Measurements from ENCODE around the gene SERPINI1. TPM values are rescaled to one million over a fixed set of nuclear protein-coding genes. Genes with fewer than 3 reads are reported as not detected.

SERPINI1 gene
- total and polyA plus RNA-seq, 5 experiments from 2014 or later, result 4.1 to 16.0 (median 4.7) TPM

GRCh38 chr3:167773584-167773983 is 38.1 kb downstream of the SERPINI1 start:
- H3K27me3 Mint-ChIP-seq, result peaks cover 0 to 1% (median 0%) of the 10 kb centered on the region in 5 donors
- H3K4me1 Mint-ChIP-seq, result peaks cover 0 to 17% (median 7%) of the 10 kb centered on the region in 4 donors
- H3K4me3 Mint-ChIP-seq, result no peak overlapping the region
- ATAC-seq (no peak), DNase-seq (no peak)
- peaks cover 0 to 17% (median 7%) of the 10 kb centered on the region in 9 donors for H3K9me3 Mint-ChIP-seq
- peak overlapping the region in 1 of 10 donors; percentile 14 for H3K27ac Mint-ChIP-seq
- POLR2A ChIA-PET, result no interaction called here
- peaks cover 0 to 7% (median 5%) of the 10 kb centered on the region in 3 donors for H3K36me3 Mint-ChIP-seq

- Mint-ChIP-seq H3K36me3 (peaks cover 0 to 7% (median 5%) of the 10 kb centered on the region in 3 donors), H3K4me1 (peaks cover 0 to 17% (median 7%) of the 10 kb centered on the region in 4 donors), H3K27me3 (peaks cover 0 to 1% (median 0%) of the 10 kb centered on the region in 5 donors), H3K27ac (no peak overlapping the region), H3K9me3 (peaks cover 0 to 18% (median 8%) of the 10 kb centered on the region in 9 donors), H3K4me3 (no peak overlapping the region)
- ATAC-seq (no peak), DNase-seq (no peak)
- POLR2A ChIA-PET, result interaction anchor here (0.7 kb wide), 1 partner anchor 14 kb away, joined by 3 read pairs; no protein-coding TSS in a partner anchor
Observed at GRCh38 chr3:167776066-167776685, 40.7 kb downstream of the SERPINI1 start.

- ATAC-seq (no peak), DNase-seq (no peak)
- Mint-ChIP-seq H3K4me3 (no peak overlapping the region), H3K9me3 (peaks cover 0 to 18% (median 8%) of the 10 kb centered on the region in 9 donors), H3K4me1 (peaks cover 0 to 17% (median 7%) of the 10 kb centered on the region in 4 donors), H3K36me3 (peaks cover 0 to 7% (median 6%) of the 10 kb centered on the region in 3 donors), H3K27me3 (no peaks in the 10 kb centered on the region), H3K27ac (no peak overlapping the region)
- POLR2A ChIA-PET, result no interaction called here
Observed at GRCh38 chr3:167777356-167777755, 41.8 kb downstream of the SERPINI1 start.

GRCh38 chr3:167780214-167780883 is 44.8 kb downstream of the SERPINI1 start:
- H3K27ac Mint-ChIP-seq, result no peak overlapping the region
- ATAC-seq (no peak), DNase-seq (no peak)
- no peaks in the 10 kb centered on the region for H3K4me1 Mint-ChIP-seq
- POLR2A ChIA-PET, result no interaction called here
- H3K36me3 Mint-ChIP-seq, result peaks cover 0 to 14% (median 7%) of the 10 kb centered on the region in 3 donors
- H3K27me3 Mint-ChIP-seq, result peaks cover 0 to 4% (median 0%) of the 10 kb centered on the region in 5 donors
- H3K9me3 Mint-ChIP-seq, result peaks cover 0 to 18% (median 8%) of the 10 kb centered on the region in 9 donors
- no peak overlapping the region for H3K4me3 Mint-ChIP-seq

- ATAC-seq, result no peak
- Mint-ChIP-seq H3K27me3 (peaks cover 0 to 4% (median 0%) of the 10 kb centered on the region in 5 donors), H3K4me3 (no peak overlapping the region), H3K9me3 (peaks cover 0 to 4% (median 0%) of the 10 kb centered on the region in 9 donors), H3K27ac (no peak overlapping the region), H3K36me3 (peaks cover 0 to 9% (median 0%) of the 10 kb centered on the region in 3 donors), H3K4me1 (no peaks in the 10 kb centered on the region)
- DNase-seq, result no peak
- POLR2A ChIA-PET, result no interaction called here
Observed at GRCh38 chr3:167783781-167784180, 48.3 kb downstream of the SERPINI1 start.

GRCh38 chr3:167785790-167786189 is 50.3 kb downstream of the SERPINI1 start:
- H3K27me3 Mint-ChIP-seq, result peaks cover 0 to 4% (median 0%) of the 10 kb centered on the region in 5 donors
- POLR2A ChIA-PET, result no interaction called here

GRCh38 chr3:167787440-167787839 is 51.9 kb downstream of the SERPINI1 start:
- DNase-seq (no peak), ATAC-seq (no peak)
- H3K4me3 Mint-ChIP-seq, result no peak overlapping the region
- no peak overlapping the region for H3K27ac Mint-ChIP-seq
- no peaks in the 10 kb centered on the region for H3K9me3 Mint-ChIP-seq
- H3K27me3 Mint-ChIP-seq, result peaks cover 0 to 3% (median 0%) of the 10 kb centered on the region in 5 donors
- no peaks in the 10 kb centered on the region for H3K4me1 Mint-ChIP-seq
- POLR2A ChIA-PET, result no interaction called here
- H3K36me3 Mint-ChIP-seq, result peaks cover 0 to 7% (median 0%) of the 10 kb centered on the region in 3 donors

More at GRCh38 chr3:167785790-167786189, 50.3 kb downstream of the SERPINI1 start:
- ATAC-seq, result no peak
- Mint-ChIP-seq H3K36me3 (peaks cover 0 to 9% (median 0%) of the 10 kb centered on the region in 3 donors), H3K4me1 (no peaks in the 10 kb centered on the region), H3K9me3 (no peaks in the 10 kb centered on the region), H3K4me3 (no peak overlapping the region), H3K27ac (no peak overlapping the region)
- no peak for DNase-seq

- H3K27ac Mint-ChIP-seq, result no peak overlapping the region
Observed at GRCh38 chr3:167798443-167798842, 62.9 kb downstream of the SERPINI1 start.

GRCh38 chr3:167808910-167809309 is 73.4 kb downstream of the SERPINI1 start:
- no peak overlapping the region for H3K4me3 Mint-ChIP-seq
- H3K36me3 Mint-ChIP-seq, result no peaks in the 10 kb centered on the region
- no peaks in the 10 kb centered on the region for H3K4me1 Mint-ChIP-seq
- DNase-seq (no peak), ATAC-seq (no peak)
- H3K27ac Mint-ChIP-seq, result no peak overlapping the region
- H3K27me3 Mint-ChIP-seq, result no peaks in the 10 kb centered on the region
- no peaks in the 10 kb centered on the region for H3K9me3 Mint-ChIP-seq
- POLR2A ChIA-PET, result no interaction called here

More at GRCh38 chr3:167798443-167798842, 62.9 kb downstream of the SERPINI1 start:
- POLR2A ChIA-PET, result no interaction called here
- Mint-ChIP-seq H3K9me3 (peaks cover 0 to 3% (median 0%) of the 10 kb centered on the region in 9 donors), H3K4me3 (no peak overlapping the region), H3K27me3 (no peaks in the 10 kb centered on the region), H3K4me1 (peaks cover 0 to 8% (median 0%) of the 10 kb centered on the region in 4 donors), H3K36me3 (peaks cover 0 to 20% (median 0%) of the 10 kb centered on the region in 3 donors)
- ATAC-seq (no peak), DNase-seq (no peak)

- Mint-ChIP-seq H3K27me3 (no peaks in the 10 kb centered on the region), H3K27ac (no peak overlapping the region), H3K36me3 (no peaks in the 10 kb centered on the region), H3K4me3 (no peak overlapping the region), H3K4me1 (no peaks in the 10 kb centered on the region), H3K9me3 (no peaks in the 10 kb centered on the region)
- DNase-seq (no peak), ATAC-seq (no peak)
- POLR2A ChIA-PET, result no interaction called here
Observed at GRCh38 chr3:167810236-167810635, 74.7 kb downstream of the SERPINI1 start.

GRCh38 chr3:167811031-167811430 is 75.5 kb downstream of the SERPINI1 start:
- POLR2A ChIA-PET, result no interaction called here
- Mint-ChIP-seq H3K9me3 (no peaks in the 10 kb centered on the region), H3K27me3 (no peaks in the 10 kb centered on the region), H3K4me3 (no peak overlapping the region), H3K27ac (no peak overlapping the region), H3K4me1 (no peaks in the 10 kb centered on the region), H3K36me3 (no peaks in the 10 kb centered on the region)
- DNase-seq (no peak), ATAC-seq (no peak)

- H3K36me3 Mint-ChIP-seq, result peaks cover 0 to 2% (median 0%) of the 10 kb centered on the region in 3 donors
- H3K9me3 Mint-ChIP-seq, result no peaks in the 10 kb centered on the region
- no peak for DNase-seq
- POLR2A ChIA-PET, result no interaction called here
- H3K4me1 Mint-ChIP-seq, result no peaks in the 10 kb centered on the region
- H3K27me3 Mint-ChIP-seq, result no peaks in the 10 kb centered on the region
- H3K4me3 Mint-ChIP-seq, result no peak overlapping the region
- no peak overlapping the region for H3K27ac Mint-ChIP-seq
- ATAC-seq, result no peak
Observed at GRCh38 chr3:167813169-167814123, 77.9 kb downstream of the SERPINI1 start.

Measured in naive thymus-derived CD8-positive, alpha-beta T cell (primary cell).